Karpas-422 (cell line): ENCODE results near the gene SERINC4. TPM values are rescaled to one million over a fixed set of nuclear protein-coding genes. Genes with fewer than 3 reads are reported as not detected.
A peak's percentile ranks its signal among the peaks of the same experiment; 100 is the strongest.
"Not testable (repeated sequence)": the region's sequence is repeated elsewhere in the genome, so short reads cannot be mapped to it uniquely, and the experiment has no call there.

ENCODE experiments used
- DNase-seq: peaks from one replicate; pipeline ENCODE4 v3.0.0-alpha.2; 2015
- H2AFZ ChIP-seq: fragments of 200-600 bp; sonication (generic); 2 replicates; pipeline ENCODE4 v1.6.1; 2014; ENCODE audit warnings: antibody characterized with exemption, low read length, mixed read lengths
- H3K27ac ChIP-seq: fragments of 200-600 bp; sonication (generic); 2 replicates; pipeline ENCODE4 v1.5.1; 2014; ENCODE audit warnings: mild to moderate bottlenecking, low read length, moderate library complexity
- H3K27me3 ChIP-seq: fragments of 200-600 bp; sonication (generic); 2 replicates; pipeline ENCODE4 v1.6.1; 2014; ENCODE audit warnings: low read length, mixed read lengths
- H3K36me3 ChIP-seq: fragments of 200-600 bp; sonication (generic); 2 replicates; pipeline ENCODE4 v1.6.1; 2014; ENCODE audit warnings: low read length, mixed read lengths; ENCODE audit not compliant: insufficient read depth
- H3K4me1 ChIP-seq: fragments of 200-600 bp; sonication (generic); 2 replicates; pipeline ENCODE4 v1.6.1; 2014; ENCODE audit warnings: mild to moderate bottlenecking, low read length, mixed read lengths
- H3K4me2 ChIP-seq: fragments of 200-600 bp; sonication (generic); 2 replicates; pipeline ENCODE4 v1.6.1; 2014; ENCODE audit warnings: low read length, low read depth, mild to moderate bottlenecking; ENCODE audit not compliant: poor library complexity, severe bottlenecking
- H3K4me3 ChIP-seq: fragments of 200-600 bp; sonication (generic); 2 replicates; pipeline ENCODE4 v1.5.1; 2014; ENCODE audit warnings: mild to moderate bottlenecking, antibody characterized with exemption, low read length, mixed read lengths
- H3K79me2 ChIP-seq: fragments of 200-600 bp; sonication (generic); 2 replicates; pipeline ENCODE4 v1.6.1; 2014; ENCODE audit warnings: mild to moderate bottlenecking, low read length, mixed read lengths
- H3K9ac ChIP-seq: fragments of 200-600 bp; sonication (generic); 2 replicates; pipeline ENCODE4 v1.6.0; 2014; ENCODE audit warnings: low read length
- H3K9me2 ChIP-seq: fragments of 200-600 bp; sonication (generic), shearing (Covaris generic); replicated peaks from 2 replicates; pipeline ENCODE4 v1.6.0; 2014; ENCODE audit warnings: mild to moderate bottlenecking, low read length, moderate library complexity; ENCODE audit not compliant: insufficient read depth
- H3K9me3 ChIP-seq: fragments of 300-700, 200-600 bp; sonication (generic); 2 replicates; pipeline ENCODE4 v1.6.1; 2014; ENCODE audit warnings: low read length, mixed read lengths
- H4K20me1 ChIP-seq: fragments of 200-600 bp; sonication (generic); 2 replicates; pipeline ENCODE4 v1.6.1; 2014; ENCODE audit warnings: mild to moderate bottlenecking, antibody characterized with exemption, low read length, low read depth; ENCODE audit not compliant: insufficient read depth
- total RNA-seq: library from RNA; depleted of rRNA; stranded (reverse); fragments of >200 nt; shearing (Covaris generic); gene quantifications from 2 replicates; pipeline ENCODE4 v1.2.3, GENCODE V29; 2014; ENCODE audit warnings: low replicate concordance

Gene SERINC4
- total RNA-seq, 1 experiment from 2014 or later: not detected

- no peak overlapping the region for H3K4me2 ChIP-seq
- peaks cover 62% of the 10 kb centered on the region for H3K36me3 ChIP-seq
- H3K27ac ChIP-seq: no peak overlapping the region
Measured at GRCh38 chr15:43763819-43764446, 36.1 kb downstream of the SERINC4 start.

GRCh38 chr15:43762824-43763223 lies 37.2 kb downstream of the SERINC4 start:
- Histone ChIP-seq H2AFZ (no peak overlapping the region), H3K27ac (no peak overlapping the region), H3K79me2 (peaks cover 8% of the 10 kb centered on the region; the same call in 1 of the 2 replicates), H3K36me3 (peaks cover 56% of the 10 kb centered on the region), H3K4me1 (no peaks in the 10 kb centered on the region), H3K4me2 (no peak overlapping the region), H3K9me2 (no peaks in the 10 kb centered on the region), H3K9ac (no peak overlapping the region), H3K4me3 (no peak overlapping the region), H3K27me3 (no peaks in the 10 kb centered on the region), H4K20me1 (peaks cover 16% of the 10 kb centered on the region; the same call in 1 of the 2 replicates), H3K9me3 (no peaks in the 10 kb centered on the region)
- DNase-seq: no peak

More at GRCh38 chr15:43763819-43764446, 36.1 kb downstream of the SERINC4 start:
- H3K27me3 ChIP-seq: no peaks in the 10 kb centered on the region
- H3K4me3 ChIP-seq: no peak overlapping the region
- no peaks in the 10 kb centered on the region; the same call in 1 of the 2 replicates for H3K4me1 ChIP-seq
- no peak overlapping the region for H2AFZ ChIP-seq
- no peak for DNase-seq
- H3K9me3 ChIP-seq: no peaks in the 10 kb centered on the region
- no peak overlapping the region for H3K9ac ChIP-seq
- peaks cover 16% of the 10 kb centered on the region; the same call in 1 of the 2 replicates for H4K20me1 ChIP-seq
- no peaks in the 10 kb centered on the region for H3K9me2 ChIP-seq
- H3K79me2 ChIP-seq: peaks cover 3% of the 10 kb centered on the region; the same call in 1 of the 2 replicates

- H3K36me3 ChIP-seq: peaks cover 51% of the 10 kb centered on the region
- H4K20me1 ChIP-seq: peaks cover 85% of the 10 kb centered on the region
- peaks cover 52% of the 10 kb centered on the region for H3K4me1 ChIP-seq
Measured at GRCh38 chr15:43751885-43752284, 48.1 kb downstream of the SERINC4 start.

GRCh38 chr15:43749690-43750345 lies 50.2 kb downstream of the SERINC4 start:
- H3K9me2 ChIP-seq: no peaks in the 10 kb centered on the region
- peak overlapping the region; percentile 98 for H3K4me2 ChIP-seq
- H3K9me3 ChIP-seq: no peaks in the 10 kb centered on the region
- H3K4me3 ChIP-seq: peak overlapping the region; percentile 63
- no peaks in the 10 kb centered on the region for H3K27me3 ChIP-seq
- DNase-seq: peak; percentile 95
- peaks cover 89% of the 10 kb centered on the region for H3K79me2 ChIP-seq
- H4K20me1 ChIP-seq: peaks cover 69% of the 10 kb centered on the region
- H3K27ac ChIP-seq: peak overlapping the region; percentile 92
- H3K36me3 ChIP-seq: peaks cover 35% of the 10 kb centered on the region
- peak overlapping the region; percentile 48 for H3K9ac ChIP-seq
- H3K4me1 ChIP-seq: peaks cover 61% of the 10 kb centered on the region
- no peak overlapping the region for H2AFZ ChIP-seq

More at GRCh38 chr15:43751885-43752284, 48.1 kb downstream of the SERINC4 start:
- no peak for DNase-seq
- H3K9me2 ChIP-seq: no peaks in the 10 kb centered on the region
- H3K27me3 ChIP-seq: no peaks in the 10 kb centered on the region
- H3K9ac ChIP-seq: no peak overlapping the region
- H3K4me3 ChIP-seq: no peak overlapping the region
- H2AFZ ChIP-seq: no peak overlapping the region
- no peaks in the 10 kb centered on the region for H3K9me3 ChIP-seq
- H3K4me2 ChIP-seq: no peak overlapping the region
- H3K79me2 ChIP-seq: peaks cover 98% of the 10 kb centered on the region
- peak overlapping the region; percentile 92 for H3K27ac ChIP-seq

- peaks cover 76% of the 10 kb centered on the region for H3K4me1 ChIP-seq
- peaks cover 74% of the 10 kb centered on the region for H3K79me2 ChIP-seq
- H3K4me3 ChIP-seq: peak overlapping the region; percentile 83
- peaks cover 56% of the 10 kb centered on the region for H4K20me1 ChIP-seq
- H3K4me2 ChIP-seq: peak overlapping the region; percentile 98
- no peaks in the 10 kb centered on the region for H3K27me3 ChIP-seq
- no peaks in the 10 kb centered on the region for H3K9me3 ChIP-seq
- H3K9ac ChIP-seq: peak overlapping the region; percentile 49
- peak; percentile 62 for DNase-seq
- H2AFZ ChIP-seq: no peak overlapping the region
- H3K36me3 ChIP-seq: peaks cover 28% of the 10 kb centered on the region
- H3K9me2 ChIP-seq: no peaks in the 10 kb centered on the region
- H3K27ac ChIP-seq: peak overlapping the region; percentile 92
Measured at GRCh38 chr15:43748376-43748775, 51.6 kb downstream of the SERINC4 start.

GRCh38 chr15:43746903-43747309 lies 53.1 kb downstream of the SERINC4 start:
- Histone ChIP-seq H3K4me2 (peak overlapping the region; percentile 98), H3K9ac (peak overlapping the region; percentile 99), H4K20me1 (peaks cover 42% of the 10 kb centered on the region), H3K4me1 (peaks cover 72% of the 10 kb centered on the region), H3K4me3 (peak overlapping the region; percentile 83), H3K27ac (peak overlapping the region; percentile 92), H3K79me2 (peaks cover 59% of the 10 kb centered on the region), H3K36me3 (peaks cover 13% of the 10 kb centered on the region)
- H3K27me3 ChIP-seq, H2AFZ ChIP-seq, H3K9me2 ChIP-seq, H3K9me3 ChIP-seq: not testable (repeated sequence)
- peak; percentile 79 for DNase-seq

- Histone ChIP-seq H3K4me2 (peak within 1 kb of the TSS; percentile 98), H3K79me2 (peaks cover 54% of the 10 kb centered on the region), H3K27ac (peak within 1 kb of the TSS; percentile 92), H4K20me1 (peaks cover 36% of the 10 kb centered on the region), H3K4me3 (peak within 1 kb of the TSS; percentile 83), H3K9ac (peak within 1 kb of the TSS; percentile 99), H3K4me1 (peaks cover 66% of the 10 kb centered on the region)
- H3K9me3 ChIP-seq, H3K9me2 ChIP-seq, H3K36me3 ChIP-seq, H3K27me3 ChIP-seq, H2AFZ ChIP-seq: not testable (repeated sequence)
- peak; percentile 97 for DNase-seq
Measured at GRCh38 chr15:43746245-43746902, 53.6 kb downstream of the SERINC4 start, which contains the start of gene PDIA3. Gene PDIA3, plus strand, starts transcription at chr15:43746438. Its CDS starts 102 bp downstream, at chr15:43746540.
